PC-9 (cell line): Measurements from ENCODE around the gene SRC. TPM values are rescaled to one million over a fixed set of nuclear protein-coding genes. Genes with fewer than 3 reads are reported as not detected.

ENCODE experiments used
- BruUV-seq: library from RNA; stranded (reverse); fragments of 400-500 nt; replicated peaks from 2 replicates; lab custom pipeline; 2021; lab: Mats Ljungman, UMichigan
- CTCF ChIA-PET: fragments of 300-600 bp; sonication (Branson Sonifier 250); formaldehyde crosslinking; loops from one replicate; lab custom pipeline; 2022; ENCODE audit warnings: antibody characterized with exemption; lab: Charles Lee
- POLR2A ChIA-PET: fragments of 300-600 bp; sonication (Branson Sonifier 250); formaldehyde crosslinking; loops from one replicate; lab custom pipeline; 2022; ENCODE audit warnings: antibody characterized with exemption; ENCODE audit not compliant: unreplicated experiment; lab: Charles Lee
- DNase-seq, 2 experiments: peaks; one replicate each; pipeline versions ENCODE4 v3.0.0 to v3.0.0-alpha.2; 2015 to 2022; ENCODE audit warnings: mixed read lengths in 1 of 2
- H2AFZ ChIP-seq: fragments of 200-600 bp; sonication (generic); 2 replicates; pipeline ENCODE4 v1.8.1; 2017; ENCODE audit warnings: antibody characterized with exemption
- H3F3A ChIP-seq: fragments of 200-600 bp; sonication (generic); 2 replicates; pipeline ENCODE4 v1.8.1; 2017; ENCODE audit warnings: antibody characterized with exemption, mild to moderate bottlenecking, low read depth; ENCODE audit not compliant: insufficient read depth
- H3K27ac ChIP-seq: fragments of 200-600 bp; sonication (generic); 2 replicates; pipeline ENCODE4 v1.6.1; 2016; ENCODE audit warnings: mixed run types
- H3K27me3 ChIP-seq: fragments of 200-600 bp; sonication (generic); 2 replicates; pipeline ENCODE4 v1.6.1; 2016; ENCODE audit warnings: low read depth, mixed run types; ENCODE audit not compliant: insufficient read depth
- H3K36me3 ChIP-seq: fragments of 200-600 bp; sonication (generic); 2 replicates; pipeline ENCODE4 v1.6.1; 2016; ENCODE audit warnings: low read depth, mixed run types
- H3K4me1 ChIP-seq: fragments of 200-600 bp; sonication (generic); replicated peaks from 2 replicates; pipeline ENCODE4 v1.6.1; 2016; ENCODE audit warnings: mixed run types; ENCODE audit not compliant: insufficient read depth
- H3K4me2 ChIP-seq: fragments of 200-600 bp; sonication (generic); 2 replicates; pipeline ENCODE4 v1.6.1; 2017; ENCODE audit warnings: mixed run types
- H3K4me3 ChIP-seq: fragments of 200-600 bp; sonication (generic); 2 replicates; pipeline ENCODE4 v1.6.1; 2016; ENCODE audit warnings: mixed run types
- H3K79me2 ChIP-seq: fragments of 200-600 bp; sonication (generic); 2 replicates; pipeline ENCODE4 v1.6.1; 2017; ENCODE audit warnings: low read depth, mixed run types
- H3K9me2 ChIP-seq: fragments of 200-600 bp; sonication (generic); 2 replicates; pipeline ENCODE4 v1.8.1; 2017; ENCODE audit warnings: mild to moderate bottlenecking; ENCODE audit not compliant: insufficient read depth
- H3K9me3 ChIP-seq: fragments of 200-600 bp; sonication (generic); 2 replicates; pipeline ENCODE4 v1.8.1; 2016; ENCODE audit warnings: low read depth; ENCODE audit not compliant: insufficient read depth
- H4K20me1 ChIP-seq: fragments of 200-600 bp; sonication (generic); 2 replicates; pipeline ENCODE4 v1.8.1; 2017; ENCODE audit not compliant: insufficient read depth
- EZH2 ChIP-seq: fragments of 200-600 bp; sonication (generic); IDR thresholded peaks from 2 replicates; pipeline ENCODE4 v1.8.0; 2017; ENCODE audit warnings: antibody characterized with exemption, low read depth
- intact Hi-C: fragments of 100-400 bp; cut with micrococcal nuclease; formaldehyde crosslinking; loops from one replicate; pipeline ENCODE4 v1.10.0; 2022; ENCODE audit not compliant: unreplicated experiment
- total RNA-seq: library from RNA; stranded (reverse); gene quantifications from 2 replicates; pipeline ENCODE4 v1.2.3, GENCODE V29; 2021
- TF ChIP-seq, protein P1 (sequence below): fragments of 200-600 bp; sonication (generic); conservative IDR thresholded peaks from 2 replicates; pipeline ENCODE4 v1.6.1; 2017; ENCODE audit warnings: mixed run types, antibody characterized with exemption, mild to moderate bottlenecking, moderate library complexity

SRC gene
- total RNA-seq, 1 experiment from 2014 or later = 58.4 TPM

DNA sequence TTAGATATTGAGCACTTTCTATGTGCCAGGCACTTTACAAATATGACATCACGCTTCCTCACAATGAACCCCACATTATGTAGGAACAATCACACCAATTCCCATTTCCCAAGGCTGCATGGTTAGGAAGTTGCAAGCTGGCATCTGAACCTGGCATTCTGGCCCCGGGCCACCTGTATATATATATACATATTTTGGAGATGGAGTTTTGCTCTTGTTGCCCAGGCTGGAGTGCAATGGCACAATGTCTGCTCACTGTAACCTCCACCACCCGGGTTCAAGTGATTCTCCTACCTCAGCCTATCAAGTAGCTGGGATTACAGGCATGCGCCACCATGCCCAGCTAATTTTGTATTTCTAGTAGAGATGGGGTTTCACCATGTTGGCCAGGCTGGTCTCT is 30.4 kb downstream of the SRC start:
- Histone ChIP-seq H3K79me2 (no peaks in the 10 kb centered on the region), H4K20me1 (no peaks in the 10 kb centered on the region), H3K36me3 (no peaks in the 10 kb centered on the region), H3K4me1 (peaks cover 21% of the 10 kb centered on the region), H3K27ac (no peak overlapping the region), H2AFZ (no peak overlapping the region), H3K27me3 (no peaks in the 10 kb centered on the region), H3K4me3 (no peak overlapping the region), H3K4me2 (no peak overlapping the region), H3F3A (peaks cover 22% of the 10 kb centered on the region), H3K9me3 (no peaks in the 10 kb centered on the region), H3K9me2 (no peaks in the 10 kb centered on the region)
- no TSS peak for BruUV-seq
- intact Hi-C loops = no loop called here
- POLR2A ChIA-PET = no interaction called here
- CTCF ChIA-PET = no interaction called here
- no peak for DNase-seq
- TF ChIP-seq, protein P1, sequence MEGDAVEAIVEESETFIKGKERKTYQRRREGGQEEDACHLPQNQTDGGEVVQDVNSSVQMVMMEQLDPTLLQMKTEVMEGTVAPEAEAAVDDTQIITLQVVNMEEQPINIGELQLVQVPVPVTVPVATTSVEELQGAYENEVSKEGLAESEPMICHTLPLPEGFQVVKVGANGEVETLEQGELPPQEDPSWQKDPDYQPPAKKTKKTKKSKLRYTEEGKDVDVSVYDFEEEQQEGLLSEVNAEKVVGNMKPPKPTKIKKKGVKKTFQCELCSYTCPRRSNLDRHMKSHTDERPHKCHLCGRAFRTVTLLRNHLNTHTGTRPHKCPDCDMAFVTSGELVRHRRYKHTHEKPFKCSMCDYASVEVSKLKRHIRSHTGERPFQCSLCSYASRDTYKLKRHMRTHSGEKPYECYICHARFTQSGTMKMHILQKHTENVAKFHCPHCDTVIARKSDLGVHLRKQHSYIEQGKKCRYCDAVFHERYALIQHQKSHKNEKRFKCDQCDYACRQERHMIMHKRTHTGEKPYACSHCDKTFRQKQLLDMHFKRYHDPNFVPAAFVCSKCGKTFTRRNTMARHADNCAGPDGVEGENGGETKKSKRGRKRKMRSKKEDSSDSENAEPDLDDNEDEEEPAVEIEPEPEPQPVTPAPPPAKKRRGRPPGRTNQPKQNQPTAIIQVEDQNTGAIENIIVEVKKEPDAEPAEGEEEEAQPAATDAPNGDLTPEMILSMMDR = no peak
- TF ChIP-seq EZH2 = no peak

DNA sequence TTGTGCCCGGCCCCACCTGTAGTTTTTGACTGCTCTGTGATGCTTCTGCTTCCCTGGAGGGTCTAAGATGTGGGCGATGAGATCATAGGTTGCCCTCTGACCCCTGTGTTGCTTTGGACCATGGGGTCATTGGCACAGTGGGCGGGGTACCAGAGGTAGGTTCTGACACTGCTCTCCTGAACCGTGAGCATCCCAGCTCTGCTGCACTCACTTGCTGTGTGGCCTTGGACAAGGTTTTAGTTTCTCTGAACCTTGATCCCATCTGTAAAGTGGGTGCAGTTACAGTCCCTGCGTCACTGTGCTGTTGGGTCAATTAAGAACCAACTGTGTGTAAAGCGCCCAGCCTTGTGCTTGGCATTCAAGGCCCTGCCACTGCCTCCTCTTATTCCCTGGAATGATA is 30.9 kb downstream of the SRC start:
- Histone ChIP-seq H3K27me3 (no peaks in the 10 kb centered on the region), H3K4me3 (no peak overlapping the region), H3K79me2 (no peaks in the 10 kb centered on the region), H2AFZ (no peak overlapping the region), H3K4me1 (peaks cover 21% of the 10 kb centered on the region), H3K9me2 (no peaks in the 10 kb centered on the region), H3K4me2 (no peak overlapping the region), H3F3A (peaks cover 21% of the 10 kb centered on the region), H4K20me1 (no peaks in the 10 kb centered on the region), H3K36me3 (no peaks in the 10 kb centered on the region), H3K9me3 (no peaks in the 10 kb centered on the region), H3K27ac (no peak overlapping the region)
- ChIA-PET POLR2A (no interaction called here), CTCF (no interaction called here)
- TF ChIP-seq, protein P1 = no peak
- no peak for TF ChIP-seq EZH2
- no peak for DNase-seq
- BruUV-seq = no TSS peak
- intact Hi-C loops = no loop called here

DNA sequence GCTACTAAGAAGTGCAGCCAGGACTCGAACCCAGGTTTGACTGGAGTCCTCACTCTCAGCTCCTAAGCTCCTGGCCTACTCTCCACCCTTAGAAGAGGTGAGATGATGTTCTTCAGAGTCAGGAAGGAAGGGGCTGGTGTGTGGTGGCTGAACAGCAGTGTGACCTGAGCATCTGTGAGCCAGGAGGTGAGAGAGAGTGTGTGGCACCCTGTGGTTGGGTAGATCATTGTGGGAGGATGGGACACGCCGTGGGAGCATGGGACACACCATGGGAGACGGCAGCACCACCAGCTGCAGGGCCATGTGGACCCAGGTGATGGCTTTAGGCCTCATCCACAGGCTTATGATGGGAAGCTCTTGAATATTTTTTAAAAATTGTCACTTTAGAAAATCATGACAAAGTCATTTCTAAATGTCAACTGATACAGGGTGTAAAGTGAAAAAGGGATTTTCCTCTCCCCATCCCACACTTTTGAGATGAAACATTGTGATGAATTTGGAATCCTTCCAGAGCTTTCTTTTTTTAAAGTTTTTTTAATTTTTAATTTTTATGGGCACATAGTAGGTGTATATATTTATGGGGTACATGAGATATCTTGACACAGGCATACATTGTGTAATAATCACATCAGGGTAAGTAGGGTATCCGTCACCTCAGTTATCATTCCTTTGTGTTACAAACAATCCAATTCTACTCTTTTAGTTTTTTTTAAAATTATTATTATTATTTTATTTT is 31.6 kb downstream of the SRC start:
- CTCF ChIA-PET = no interaction called here
- Histone ChIP-seq H2AFZ (no peak overlapping the region), H3K4me2 (no peak overlapping the region), H3K4me1 (peaks cover 21% of the 10 kb centered on the region), H3K36me3 (no peaks in the 10 kb centered on the region), H3K27ac (peak overlapping the region; percentile 23; the same call in 1 of the 2 replicates), H3K9me2 (no peaks in the 10 kb centered on the region), H4K20me1 (no peaks in the 10 kb centered on the region), H3K9me3 (no peaks in the 10 kb centered on the region), H3K4me3 (no peak overlapping the region), H3K79me2 (no peaks in the 10 kb centered on the region), H3F3A (peaks cover 13% of the 10 kb centered on the region), H3K27me3 (no peaks in the 10 kb centered on the region)
- intact Hi-C loops = loop anchor here (2.0 kb wide), 1 partner anchor 89 kb away; the partner anchor contains the start of gene MANBAL
- no peak for DNase-seq
- BruUV-seq = no TSS peak
- TF ChIP-seq EZH2 = no peak
- TF ChIP-seq, protein P1 = no peak
- POLR2A ChIA-PET = no interaction called here
